Measurements from ENCODE around the gene PTPRK.

PTPRK gene

DNA sequence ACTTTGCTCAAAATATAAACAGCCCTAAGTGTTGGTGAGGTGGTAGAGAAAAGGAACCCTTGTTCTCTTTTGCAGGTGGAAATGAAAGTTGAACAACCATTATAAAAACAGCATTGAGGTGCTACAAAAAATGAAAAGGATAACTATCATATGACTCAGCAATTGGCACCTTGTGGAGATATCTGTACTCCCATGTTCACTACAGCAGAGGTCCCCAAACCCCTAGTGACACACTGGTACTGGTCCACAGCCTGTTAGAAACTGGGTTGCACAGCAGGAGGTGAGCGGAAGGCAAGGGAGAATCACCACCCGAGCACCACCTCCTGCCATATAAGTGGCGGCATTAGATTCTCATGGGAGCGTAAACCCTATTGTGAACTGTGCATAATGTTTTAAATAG is 352.2 kb downstream of the PTPRK start:
- no peak for DNase-seq

DNA sequence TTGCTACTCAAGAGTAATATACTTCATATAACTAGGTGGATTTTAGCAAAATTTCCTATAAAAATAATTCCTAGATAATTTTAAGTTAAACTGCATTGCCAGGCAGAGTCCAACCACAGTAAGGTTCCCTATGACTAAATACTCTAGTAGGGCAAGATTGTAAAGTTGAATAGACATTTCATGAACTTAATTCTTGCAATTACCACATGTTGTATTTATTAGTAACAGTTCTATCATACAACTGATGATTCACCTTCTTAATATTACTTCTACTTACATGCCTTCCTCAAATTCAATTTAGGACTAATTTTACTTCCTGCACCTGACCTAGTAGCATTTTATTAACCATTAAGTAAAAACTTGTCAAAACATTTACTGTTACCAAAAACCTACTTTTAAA is 352.8 kb downstream of the PTPRK start:
- no peak for DNase-seq

DNA sequence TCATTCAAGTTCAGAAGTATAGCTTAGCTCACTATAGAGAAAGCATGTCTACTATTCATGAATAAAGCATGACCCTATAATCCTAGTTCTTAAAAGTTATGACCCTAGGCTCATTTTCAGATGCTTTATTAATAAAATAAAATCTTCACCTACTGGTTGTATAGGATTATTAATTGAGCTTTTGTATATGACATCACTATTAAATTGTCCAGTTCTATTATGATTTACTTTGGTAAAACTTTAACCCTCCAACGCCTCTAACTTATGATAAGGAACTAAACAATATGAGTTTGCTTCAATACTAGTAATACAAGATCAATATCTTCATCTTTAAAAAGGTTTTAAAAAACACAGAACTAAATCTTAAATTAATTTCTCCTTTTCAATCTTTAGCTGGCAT is 356.1 kb downstream of the PTPRK start:
- no peak for DNase-seq

DNA sequence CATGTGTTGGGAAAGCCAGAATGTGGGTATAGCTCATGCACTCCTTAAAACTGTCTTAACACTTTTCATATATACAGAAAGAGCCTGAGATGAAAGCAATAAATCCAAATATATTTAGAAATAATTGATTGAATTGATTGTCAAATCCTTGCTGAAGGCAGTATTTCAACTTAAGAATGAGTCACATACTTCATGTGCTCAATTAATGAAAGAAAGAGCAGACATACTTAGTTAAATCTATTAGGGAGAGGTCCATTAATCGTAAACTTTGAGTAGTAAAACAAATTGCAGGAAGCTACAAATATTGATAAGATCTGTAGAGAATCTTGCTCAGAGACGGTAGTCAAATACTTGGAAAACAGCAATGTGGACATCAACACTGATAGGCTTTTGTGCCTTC is 358.0 kb downstream of the PTPRK start:
- no peak for DNase-seq

DNA sequence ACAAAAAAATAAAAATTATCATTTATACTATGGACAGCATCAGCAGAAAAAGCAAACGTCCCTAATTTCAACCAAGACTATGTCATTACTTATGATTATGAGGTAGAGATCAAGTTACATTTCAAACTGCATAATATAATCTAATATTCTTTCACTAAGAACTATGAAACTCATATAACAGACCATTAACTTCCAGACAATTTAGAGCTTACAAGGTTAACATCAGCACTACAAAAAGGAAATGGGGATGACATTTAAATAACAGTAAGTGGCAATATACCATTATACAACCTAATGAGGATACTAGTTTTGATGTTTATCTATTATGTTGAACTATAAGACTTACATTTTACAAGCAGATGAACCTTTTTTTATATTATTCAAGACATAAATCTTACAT is 358.6 kb downstream of the PTPRK start:
- no peak for DNase-seq

DNA sequence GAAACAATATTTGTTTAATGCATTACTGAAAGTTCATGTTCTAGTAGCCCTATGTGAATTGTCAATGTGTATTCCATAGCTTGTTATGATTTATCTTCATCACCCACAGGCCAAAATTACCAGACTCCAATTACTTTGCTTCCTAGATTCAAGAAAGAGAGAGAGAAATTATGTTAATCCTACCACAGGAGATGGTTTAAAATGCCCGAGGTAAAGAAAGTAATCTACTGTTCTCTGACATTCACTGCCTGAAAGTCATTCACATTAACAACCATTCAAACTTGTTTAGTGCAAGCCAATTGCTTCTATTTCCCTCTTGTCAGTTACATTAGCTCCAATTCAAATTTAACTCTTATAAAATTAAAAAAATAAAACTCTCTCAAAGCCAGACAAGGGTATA is 359.1 kb downstream of the PTPRK start:
- DNase-seq: no peak

DNA sequence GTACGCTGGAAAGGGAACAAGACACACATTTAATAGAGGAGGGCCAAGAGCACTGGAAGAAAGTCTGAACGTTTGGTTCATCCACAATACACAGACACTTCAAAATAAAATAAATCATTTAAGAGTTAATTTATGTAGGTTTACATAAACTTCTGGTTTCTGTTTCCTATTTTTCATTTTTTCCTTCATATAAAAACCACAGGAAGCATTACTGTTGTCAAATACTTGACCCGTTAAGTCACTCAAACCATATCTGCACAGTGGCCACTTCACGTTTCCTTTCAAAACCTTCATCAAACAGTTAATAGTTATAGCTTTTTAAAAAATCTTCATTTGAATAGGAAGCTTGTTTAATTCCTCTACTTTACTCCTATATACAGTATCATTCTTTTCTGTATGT is 361.9 kb downstream of the PTPRK start:
- DNase-seq: no peak

DNA sequence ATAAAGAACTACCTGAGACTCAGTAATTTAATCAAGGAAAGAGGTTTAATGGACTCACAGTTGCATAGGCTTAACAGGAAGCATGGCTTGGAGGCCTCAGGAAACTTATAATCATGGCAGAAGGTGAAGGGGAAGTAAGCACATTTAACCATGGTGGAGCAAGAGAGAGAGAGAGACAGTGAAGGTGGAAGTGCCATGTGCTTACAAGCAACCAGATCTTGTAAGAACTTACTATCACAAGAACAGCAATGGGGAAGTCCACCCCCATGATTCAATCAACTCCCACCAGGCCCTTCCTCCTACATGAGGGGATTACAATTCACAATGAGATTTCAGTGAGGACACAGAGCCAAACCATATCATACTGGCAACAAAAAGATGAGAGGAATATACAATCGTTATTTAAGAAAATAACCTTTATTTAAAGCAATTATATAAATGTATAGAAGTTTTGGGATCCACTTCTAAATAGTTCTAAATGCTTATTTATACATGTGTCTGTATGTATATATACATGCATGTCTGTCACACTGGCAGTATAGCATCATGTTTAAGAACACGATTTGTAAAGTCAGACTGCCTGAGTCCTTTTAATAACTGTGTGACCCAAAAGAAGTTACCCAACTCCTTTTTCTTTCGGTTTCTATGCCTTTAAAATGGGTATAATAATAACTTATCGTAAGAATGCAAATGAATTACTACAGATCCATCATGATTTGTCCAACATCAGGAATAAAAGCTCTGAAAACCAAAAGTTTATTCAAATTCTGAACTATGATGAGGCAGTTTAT is 363.9 kb downstream of the PTPRK start:
- no peak for DNase-seq

DNA sequence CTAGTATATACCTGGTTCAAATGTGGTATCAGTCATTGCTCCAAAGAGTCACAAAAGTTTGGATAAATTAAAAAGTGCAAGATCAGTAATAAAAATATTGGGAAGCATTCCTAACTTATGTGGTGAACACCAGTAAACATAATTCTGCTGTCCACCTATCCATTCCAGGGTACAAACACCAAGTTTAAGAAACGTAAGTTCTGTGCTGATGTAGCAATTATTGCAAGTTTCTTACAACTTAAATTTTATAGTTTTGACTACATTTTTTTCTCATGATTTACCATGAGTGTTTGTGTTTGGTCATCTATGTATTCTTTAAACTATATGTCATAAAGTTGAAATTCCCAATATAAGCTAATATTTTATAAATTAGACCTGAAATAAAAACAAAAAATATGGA is 364.6 kb downstream of the PTPRK start:
- no peak for DNase-seq

DNA sequence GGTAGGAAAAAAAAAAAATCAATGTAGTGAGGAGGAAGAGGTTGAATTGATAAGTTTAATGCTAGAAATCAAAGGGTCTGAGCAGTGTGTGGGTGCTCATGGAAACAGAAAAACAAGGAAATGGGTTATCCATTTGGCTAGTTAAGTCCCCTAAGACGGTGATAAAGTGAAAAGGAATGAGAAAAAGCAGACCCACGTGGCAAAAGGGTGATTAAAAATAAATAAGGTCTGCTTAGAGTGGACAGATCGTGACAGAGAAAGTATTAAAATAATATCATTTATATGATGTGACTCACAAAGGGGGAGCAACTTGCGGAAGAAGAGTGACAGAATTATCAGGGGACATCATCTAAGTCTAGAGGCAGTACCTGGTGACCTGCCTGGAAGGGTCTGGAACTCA is 367.8 kb downstream of the PTPRK start:
- no peak for DNase-seq

DNA sequence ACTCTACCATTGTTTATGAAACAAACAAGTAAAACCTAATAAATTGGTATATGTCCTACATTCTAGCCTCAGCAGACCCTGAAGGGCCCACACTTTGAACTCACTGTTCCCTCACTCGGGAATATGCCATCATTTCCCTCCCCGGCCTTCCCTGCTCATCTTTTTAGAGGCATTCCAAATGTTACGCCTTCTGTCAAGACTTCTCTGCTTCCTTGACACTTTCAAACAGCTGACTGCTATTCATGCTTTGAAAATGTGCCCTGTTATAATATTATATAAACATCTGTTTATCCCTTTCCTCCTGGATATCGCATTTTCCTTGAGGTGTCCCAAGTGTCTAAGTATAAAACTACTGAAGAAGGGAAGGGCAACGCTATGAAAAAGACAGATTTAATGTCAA is 370.0 kb downstream of the PTPRK start:
- DNase-seq: no peak

DNA sequence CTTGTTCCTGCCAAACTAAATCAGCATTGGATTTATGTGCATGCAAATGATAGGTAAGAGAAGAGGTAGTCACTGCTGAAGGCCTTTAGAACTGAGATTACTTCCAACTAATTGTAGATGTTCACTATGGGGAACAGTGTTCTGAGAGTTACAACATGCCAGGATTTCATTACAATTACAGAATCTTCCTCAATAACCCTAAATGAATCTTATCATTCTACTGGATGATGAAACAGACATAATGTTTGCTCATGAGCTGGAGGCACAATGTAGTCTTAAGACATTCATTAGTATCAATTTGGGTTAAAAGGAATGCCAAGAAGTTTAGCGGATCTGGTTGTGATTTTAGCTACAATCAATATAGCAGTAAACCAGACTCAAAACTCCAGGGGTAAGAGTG is 370.6 kb downstream of the PTPRK start:
- DNase-seq: no peak

DNA sequence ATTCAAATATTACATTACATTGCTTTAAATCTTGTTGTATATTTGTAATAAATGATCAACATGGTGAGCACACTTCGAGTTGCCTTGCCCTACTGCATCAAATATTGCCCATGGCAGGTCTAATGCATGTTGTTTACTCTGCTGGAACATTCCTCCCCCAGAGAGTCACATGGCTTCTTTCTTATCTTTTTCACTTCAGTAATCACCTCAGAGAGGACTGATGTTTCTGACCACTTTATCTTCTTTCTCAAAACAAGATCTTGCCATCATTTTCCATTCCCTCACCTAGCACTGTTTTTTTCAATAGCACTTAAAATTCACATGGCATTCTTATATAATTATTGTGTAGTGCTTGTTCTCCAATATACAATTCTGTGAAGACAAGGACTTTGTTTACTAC is 376.1 kb downstream of the PTPRK start:
- DNase-seq: no peak

DNA sequence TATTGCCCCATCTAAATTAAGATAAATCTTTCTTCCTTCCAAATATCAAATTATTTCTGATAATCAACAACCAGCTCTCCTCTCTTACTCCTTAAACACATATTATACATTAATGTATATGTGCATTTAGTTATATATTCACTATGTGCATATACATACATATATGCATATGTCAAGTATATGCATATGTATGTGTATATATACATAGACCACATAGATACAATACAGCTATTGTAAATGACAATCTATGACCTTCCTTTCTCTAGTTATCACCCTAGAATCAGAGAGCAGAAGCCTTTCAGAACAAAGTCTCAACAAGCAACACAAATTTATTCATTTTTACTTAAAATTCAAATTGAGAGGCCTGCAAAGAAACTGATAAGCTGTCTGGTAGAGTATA is 378.5 kb downstream of the PTPRK start:
- no peak for DNase-seq

DNA sequence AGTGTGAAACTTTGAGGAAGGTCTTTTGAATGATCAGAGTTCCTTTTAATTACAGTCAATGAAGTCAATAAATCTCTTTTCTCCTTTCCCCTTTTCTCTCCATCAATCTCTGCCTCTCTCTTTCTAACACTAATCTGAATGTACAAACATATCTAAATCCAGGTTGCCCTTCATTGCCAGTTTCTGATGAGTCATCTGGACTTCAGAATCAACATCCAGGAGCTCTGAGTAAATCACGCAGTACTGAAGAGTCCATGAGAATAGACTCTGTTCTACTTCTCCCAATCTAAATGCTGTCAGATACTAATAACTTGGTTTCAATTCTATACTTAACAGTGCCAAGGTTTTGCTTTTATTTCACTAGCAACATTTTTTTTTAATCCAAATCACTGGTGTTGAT is 380.9 kb downstream of the PTPRK start:
- DNase-seq: no peak

DNA sequence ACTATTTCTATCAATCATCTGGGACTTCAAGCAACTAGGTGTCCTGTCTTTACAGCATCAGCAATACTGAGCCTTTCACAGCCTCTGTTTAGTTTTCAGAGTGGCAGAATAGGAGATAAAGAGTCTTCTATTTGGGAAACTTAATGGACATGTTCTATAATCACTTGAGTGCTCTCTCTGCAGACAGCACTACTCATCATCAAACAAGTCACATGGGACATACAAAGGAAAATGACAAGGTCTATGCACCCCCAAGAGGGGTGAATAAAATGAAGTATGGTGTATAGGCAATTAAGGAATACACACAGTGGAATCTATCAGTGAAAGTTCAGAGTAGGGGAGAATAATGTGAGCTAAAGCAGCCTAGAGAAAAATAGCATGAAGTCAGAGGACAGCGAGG is 381.7 kb downstream of the PTPRK start:
- no peak for DNase-seq

DNA sequence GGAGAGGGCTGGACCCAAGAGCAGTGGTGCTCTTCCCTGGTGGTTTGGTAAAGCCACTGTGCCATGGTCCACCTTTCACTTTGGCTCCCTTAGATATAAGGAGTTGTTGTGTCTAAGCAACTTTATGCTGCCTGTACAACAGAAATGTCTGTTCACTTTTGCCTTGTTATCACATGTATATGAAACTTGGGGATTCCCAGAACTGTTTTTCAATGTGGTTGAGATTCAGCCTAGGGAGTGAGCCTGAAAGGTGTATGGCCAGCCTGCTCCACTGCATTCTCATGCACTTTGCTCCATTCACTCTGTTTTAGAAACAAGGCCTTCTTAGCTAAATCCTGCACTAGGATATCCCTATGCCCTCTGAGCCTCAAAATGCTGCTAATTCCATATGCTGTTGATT is 385.1 kb downstream of the PTPRK start:
- DNase-seq: no peak

DNA sequence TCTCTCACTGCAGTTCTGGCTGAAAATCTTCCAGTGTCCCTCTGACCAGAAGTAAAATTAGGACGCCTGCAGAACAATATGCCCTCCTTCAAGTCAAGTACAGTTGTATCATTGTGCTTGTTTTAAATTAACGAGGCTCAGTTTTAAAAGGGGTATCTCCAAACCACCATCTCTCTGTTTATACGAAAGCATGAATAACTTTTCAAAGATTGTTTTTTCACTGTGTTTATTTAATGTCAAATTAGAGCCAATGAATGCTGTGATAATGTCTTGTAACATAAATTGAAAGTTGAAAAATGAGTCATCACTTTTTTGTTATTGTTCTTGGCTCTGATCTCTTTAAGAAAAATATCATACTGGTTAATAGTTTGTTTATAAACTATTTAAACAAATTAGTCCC is 388.8 kb downstream of the PTPRK start:
- DNase-seq: no peak

DNA sequence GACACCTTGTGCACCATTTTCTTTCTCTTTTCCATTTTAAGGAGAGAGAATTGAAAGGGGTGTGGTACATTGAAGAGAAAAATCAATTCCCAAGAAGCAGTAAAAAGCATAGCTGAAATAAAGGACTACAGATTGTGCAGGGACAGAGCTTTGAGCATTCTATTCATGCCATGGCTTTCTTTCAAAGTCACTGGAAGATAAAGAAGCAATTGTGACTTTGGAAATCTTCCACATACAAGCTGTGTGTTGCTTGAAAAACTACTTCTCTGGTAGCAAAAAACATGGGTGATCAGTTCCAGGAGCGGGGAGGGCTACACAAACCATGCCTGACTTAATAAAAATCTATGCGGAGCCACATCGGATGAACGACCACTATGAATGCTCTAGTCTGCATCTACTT is 389.4 kb downstream of the PTPRK start:
- DNase-seq: no peak

DNA sequence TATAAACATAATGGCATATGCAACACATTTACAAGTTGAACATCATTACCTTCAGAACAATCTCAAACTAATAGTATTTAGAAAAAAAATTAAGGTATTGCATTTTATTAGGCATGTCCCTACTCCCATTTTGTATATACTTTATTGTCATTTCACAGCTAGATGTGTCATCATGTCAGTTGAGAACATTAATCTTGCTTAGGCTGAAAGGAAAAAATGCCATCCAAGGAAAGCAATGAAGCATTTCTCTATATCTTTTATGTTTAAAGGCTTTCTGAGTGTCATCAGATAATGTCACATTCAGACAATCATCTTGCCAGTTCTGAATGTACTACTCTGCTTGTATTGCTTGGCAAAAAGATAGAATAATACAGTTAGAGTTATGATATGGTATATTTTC is 390.7 kb downstream of the PTPRK start:
- DNase-seq: no peak

DNA sequence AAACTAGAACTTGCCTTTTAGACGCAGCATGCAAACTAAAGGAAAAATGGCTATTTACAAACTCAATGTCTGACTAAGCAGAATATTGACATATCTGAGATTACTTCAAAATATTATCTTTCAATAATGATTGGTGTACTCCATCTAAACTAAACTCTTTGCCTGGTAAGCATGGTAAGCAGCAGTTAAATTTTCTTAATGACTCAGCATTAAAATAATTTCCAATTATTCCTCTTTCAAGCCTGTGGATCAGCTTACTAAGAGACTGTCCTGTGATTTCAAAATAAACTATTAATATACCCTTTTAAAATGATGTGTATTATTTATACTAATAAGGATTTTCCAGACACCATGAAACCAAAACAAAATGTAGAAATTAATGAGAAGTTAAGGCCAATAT is 392.7 kb downstream of the PTPRK start:
- DNase-seq: no peak

DNA sequence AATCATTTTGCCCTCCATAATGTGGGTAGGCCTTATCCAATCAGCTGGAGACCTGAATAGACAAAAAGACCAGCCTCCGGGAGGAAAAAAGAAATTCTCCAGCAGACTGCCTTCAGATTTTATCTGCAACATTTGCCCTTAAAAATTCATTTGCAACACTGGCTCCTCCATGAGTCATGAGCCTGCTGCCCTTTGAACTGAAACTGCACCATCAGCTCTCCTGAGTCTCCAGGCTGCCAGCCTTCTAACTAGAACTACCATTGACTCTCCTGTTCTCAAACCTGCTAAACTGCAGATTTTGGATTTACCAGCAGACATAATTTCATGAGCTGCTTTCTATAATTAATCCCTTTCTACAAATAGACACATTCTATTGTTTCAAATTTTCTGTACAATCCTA is 395.7 kb downstream of the PTPRK start:
- peak; percentile 14 for DNase-seq

DNA sequence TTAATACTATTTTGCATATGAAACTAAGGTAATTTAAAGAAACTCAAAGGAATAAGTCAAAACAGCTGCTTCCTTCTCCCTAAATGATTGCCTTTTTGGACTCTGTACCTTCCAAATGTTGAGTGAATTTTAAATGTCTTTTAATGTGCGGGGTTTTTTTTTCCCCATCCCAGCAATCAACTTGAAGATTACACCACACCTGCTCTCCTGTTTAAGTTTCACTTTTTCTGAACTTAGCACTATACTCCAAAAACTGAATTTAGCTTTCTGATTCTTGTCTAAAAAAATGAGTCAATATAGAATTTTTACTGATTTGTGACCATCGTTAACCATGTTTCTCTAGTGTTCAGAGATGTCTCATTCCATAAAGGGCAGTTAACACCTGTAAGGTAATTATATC is 398.8 kb downstream of the PTPRK start:
- DNase-seq: no peak

DNA sequence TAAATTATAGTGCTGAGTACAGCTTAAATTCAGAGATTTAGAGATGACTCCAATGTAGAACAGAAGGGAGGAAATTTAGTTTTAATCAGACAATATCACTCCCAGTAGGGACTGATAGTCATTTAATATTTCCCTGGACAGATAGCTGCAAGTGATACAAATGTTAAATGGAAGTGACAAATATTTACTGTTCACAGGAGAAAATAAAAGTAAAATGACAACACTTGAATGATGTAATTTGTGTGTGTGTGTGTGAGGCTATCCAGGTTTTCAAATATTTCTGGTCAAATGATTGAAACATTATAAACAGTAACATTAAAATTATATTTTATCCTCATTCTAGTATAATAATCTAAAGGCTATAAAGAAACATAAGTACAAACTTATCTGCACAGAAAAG is 399.2 kb downstream of the PTPRK start:
- DNase-seq: no peak

DNA sequence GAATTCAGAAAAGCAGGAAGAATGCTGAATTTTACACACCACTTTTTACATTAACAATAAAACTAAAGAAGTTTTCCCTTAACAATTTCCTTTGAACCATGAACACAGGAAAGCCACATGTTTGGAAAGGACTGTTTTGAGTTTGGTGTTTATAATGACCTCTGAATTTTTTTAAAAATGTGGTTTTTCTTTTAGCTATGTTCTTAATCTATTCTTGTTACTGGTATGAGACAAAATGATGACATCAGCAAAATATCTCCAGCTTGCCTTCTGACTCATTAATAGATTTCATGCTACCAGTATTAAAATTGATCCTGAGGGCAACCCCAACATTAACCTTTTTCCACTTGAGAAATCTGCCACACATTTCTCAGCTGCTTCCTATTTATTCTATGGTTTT is 402.0 kb downstream of the PTPRK start:
- DNase-seq: no peak

DNA sequence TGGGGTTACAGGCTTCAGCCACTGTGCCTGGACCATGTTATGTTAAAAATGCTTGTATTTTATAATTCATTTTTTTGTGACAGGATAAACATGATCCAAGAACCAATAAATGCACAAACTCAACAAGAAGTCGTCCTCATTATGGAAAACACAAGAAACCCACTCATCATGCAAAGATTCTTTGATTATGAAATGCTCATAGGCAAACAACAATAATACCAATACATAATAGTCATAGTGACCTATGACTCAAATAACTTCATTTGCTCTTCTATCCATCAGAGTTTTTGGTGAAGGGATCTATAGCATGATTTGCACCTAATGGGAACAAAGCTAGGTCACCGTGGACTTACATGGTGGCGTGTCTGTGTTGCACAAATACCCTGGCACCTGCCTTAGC is 402.5 kb downstream of the PTPRK start:
- DNase-seq: no peak
